GM19193 (cell line): ENCODE data around the gene ATP11A.

ENCODE experiments used
- POLR2A ChIP-seq: IDR thresholded peaks from 4 replicates; pipeline ENCODE4 v1.6.1; 2011; ENCODE audit not compliant: insufficient read depth, insufficient read length; ENCODE audit errors: extremely low read depth

ATP11A gene

GRCh38 chr13:112932971-112933370 lies 243.1 kb downstream of the ATP11A start:
- no peak for TF ChIP-seq POLR2A

GRCh38 chr13:112933649-112934048 lies 243.8 kb downstream of the ATP11A start:
- no peak for TF ChIP-seq POLR2A

- no peak for TF ChIP-seq POLR2A
These were observed 244.2 kb downstream of the ATP11A start for GRCh38 chr13:112934078-112934477.
